Karpas-422 (cell line): Measurements from ENCODE around the gene CYB5R4. TPM values are rescaled to one million over a fixed set of nuclear protein-coding genes. Genes with fewer than 3 reads are reported as not detected.
"Not testable (repeated sequence)": the region's sequence is repeated elsewhere in the genome, so short reads cannot be mapped to it uniquely, and the experiment has no call there.

Source experiments
- DNase-seq: peaks from one replicate; pipeline ENCODE4 v3.0.0-alpha.2; 2015
- H2AFZ ChIP-seq: fragments of 200-600 bp; sonication (generic); 2 replicates; pipeline ENCODE4 v1.6.1; 2014; ENCODE audit warnings: antibody characterized with exemption, low read length, mixed read lengths
- H3K27ac ChIP-seq: fragments of 200-600 bp; sonication (generic); 2 replicates; pipeline ENCODE4 v1.5.1; 2014; ENCODE audit warnings: mild to moderate bottlenecking, low read length, moderate library complexity
- H3K27me3 ChIP-seq: fragments of 200-600 bp; sonication (generic); 2 replicates; pipeline ENCODE4 v1.6.1; 2014; ENCODE audit warnings: low read length, mixed read lengths
- H3K36me3 ChIP-seq: fragments of 200-600 bp; sonication (generic); 2 replicates; pipeline ENCODE4 v1.6.1; 2014; ENCODE audit warnings: low read length, mixed read lengths; ENCODE audit not compliant: insufficient read depth
- H3K4me1 ChIP-seq: fragments of 200-600 bp; sonication (generic); 2 replicates; pipeline ENCODE4 v1.6.1; 2014; ENCODE audit warnings: mild to moderate bottlenecking, low read length, mixed read lengths
- H3K4me2 ChIP-seq: fragments of 200-600 bp; sonication (generic); 2 replicates; pipeline ENCODE4 v1.6.1; 2014; ENCODE audit warnings: low read length, low read depth, mild to moderate bottlenecking; ENCODE audit not compliant: poor library complexity, severe bottlenecking
- H3K4me3 ChIP-seq: fragments of 200-600 bp; sonication (generic); 2 replicates; pipeline ENCODE4 v1.5.1; 2014; ENCODE audit warnings: mild to moderate bottlenecking, antibody characterized with exemption, low read length, mixed read lengths
- H3K79me2 ChIP-seq: fragments of 200-600 bp; sonication (generic); 2 replicates; pipeline ENCODE4 v1.6.1; 2014; ENCODE audit warnings: mild to moderate bottlenecking, low read length, mixed read lengths
- H3K9ac ChIP-seq: fragments of 200-600 bp; sonication (generic); 2 replicates; pipeline ENCODE4 v1.6.0; 2014; ENCODE audit warnings: low read length
- H3K9me2 ChIP-seq: fragments of 200-600 bp; sonication (generic), shearing (Covaris generic); replicated peaks from 2 replicates; pipeline ENCODE4 v1.6.0; 2014; ENCODE audit warnings: mild to moderate bottlenecking, low read length, moderate library complexity; ENCODE audit not compliant: insufficient read depth
- H3K9me3 ChIP-seq: fragments of 300-700, 200-600 bp; sonication (generic); 2 replicates; pipeline ENCODE4 v1.6.1; 2014; ENCODE audit warnings: low read length, mixed read lengths
- H4K20me1 ChIP-seq: fragments of 200-600 bp; sonication (generic); 2 replicates; pipeline ENCODE4 v1.6.1; 2014; ENCODE audit warnings: mild to moderate bottlenecking, antibody characterized with exemption, low read length, low read depth; ENCODE audit not compliant: insufficient read depth
- total RNA-seq: library from RNA; depleted of rRNA; stranded (reverse); fragments of >200 nt; shearing (Covaris generic); gene quantifications from 2 replicates; pipeline ENCODE4 v1.2.3, GENCODE V29; 2014; ENCODE audit warnings: low replicate concordance

The CYB5R4 gene
- total RNA-seq, 1 experiment from 2014 or later, result 37.0 TPM

DNA sequence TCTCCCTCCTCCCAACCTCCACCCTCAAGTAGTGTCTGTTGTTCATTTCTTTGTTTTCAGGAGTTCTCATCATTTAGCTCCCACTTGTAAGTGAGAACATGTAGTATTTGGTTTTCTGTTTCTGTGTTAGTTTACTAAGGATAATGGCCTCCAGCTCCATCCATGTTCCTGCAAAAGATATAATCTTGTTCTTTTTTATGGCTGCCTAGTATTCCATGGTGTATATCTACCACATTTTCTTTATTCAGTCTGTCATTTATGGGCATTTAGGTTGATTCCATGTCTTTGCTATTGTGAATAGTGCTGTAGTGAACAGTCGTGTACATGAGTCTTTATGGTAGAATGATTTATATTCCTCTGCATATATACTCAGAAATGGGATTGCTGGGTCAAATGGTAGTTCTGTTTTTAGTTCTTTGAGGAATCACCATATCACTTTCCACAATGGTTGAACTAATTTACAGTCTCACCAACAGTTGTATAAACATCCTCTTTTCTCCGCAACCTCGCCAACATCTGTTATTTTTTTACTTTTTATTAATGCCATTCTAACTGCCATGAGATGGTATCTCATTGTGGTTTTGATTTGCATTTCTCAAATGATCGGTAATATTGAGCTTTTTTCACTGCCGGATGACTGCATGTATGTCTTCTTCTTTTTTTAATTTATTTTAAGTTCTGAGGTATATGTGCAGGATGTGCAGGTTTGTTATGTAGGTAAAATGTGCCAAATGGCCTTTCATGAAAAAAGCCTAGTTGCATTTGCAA, 48.3 kb downstream of the CYB5R4 start:
- DNase-seq, H3K9me2 ChIP-seq, H4K20me1 ChIP-seq, H3K4me1 ChIP-seq, H3K9ac ChIP-seq, H3K4me2 ChIP-seq, H3K27me3 ChIP-seq, H3K36me3 ChIP-seq, H2AFZ ChIP-seq, H3K27ac ChIP-seq, H3K4me3 ChIP-seq: not testable (repeated sequence)
- Histone ChIP-seq H3K9me3 (peaks cover 16% of the 10 kb centered on the region), H3K79me2 (peaks cover 95% of the 10 kb centered on the region)

DNA sequence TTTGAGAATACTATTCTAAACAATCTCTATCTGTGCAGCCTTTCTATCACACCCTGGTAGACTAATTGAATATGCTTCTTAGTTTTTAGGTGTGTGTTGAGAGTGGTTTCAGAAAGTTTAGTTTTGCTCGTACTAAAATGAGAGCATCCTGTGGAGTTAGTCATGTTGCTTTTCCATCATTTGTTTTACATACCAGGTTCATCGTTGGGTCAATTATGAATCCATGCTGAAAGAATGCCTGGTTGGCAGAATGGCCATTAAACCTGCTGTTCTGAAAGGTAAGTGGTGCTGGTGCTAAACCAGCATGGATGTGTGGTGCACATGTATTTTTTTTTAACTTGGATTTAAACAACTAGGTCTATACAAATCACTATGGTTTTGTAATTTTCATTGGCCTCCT, 49.3 kb downstream of the CYB5R4 start:
- Histone ChIP-seq H3K4me2 (no peak overlapping the region), H3K4me3 (no peak overlapping the region), H3K4me1 (peaks cover 3% of the 10 kb centered on the region; the same call in 1 of the 2 replicates), H3K9me3 (peaks cover 7% of the 10 kb centered on the region; the same call in 1 of the 2 replicates), H3K27ac (no peak overlapping the region), H3K36me3 (no peaks in the 10 kb centered on the region), H3K9ac (no peak overlapping the region), H3K27me3 (no peaks in the 10 kb centered on the region), H3K79me2 (peaks cover 95% of the 10 kb centered on the region), H2AFZ (no peak overlapping the region), H3K9me2 (no peaks in the 10 kb centered on the region), H4K20me1 (no peaks in the 10 kb centered on the region)
- no peak for DNase-seq

DNA sequence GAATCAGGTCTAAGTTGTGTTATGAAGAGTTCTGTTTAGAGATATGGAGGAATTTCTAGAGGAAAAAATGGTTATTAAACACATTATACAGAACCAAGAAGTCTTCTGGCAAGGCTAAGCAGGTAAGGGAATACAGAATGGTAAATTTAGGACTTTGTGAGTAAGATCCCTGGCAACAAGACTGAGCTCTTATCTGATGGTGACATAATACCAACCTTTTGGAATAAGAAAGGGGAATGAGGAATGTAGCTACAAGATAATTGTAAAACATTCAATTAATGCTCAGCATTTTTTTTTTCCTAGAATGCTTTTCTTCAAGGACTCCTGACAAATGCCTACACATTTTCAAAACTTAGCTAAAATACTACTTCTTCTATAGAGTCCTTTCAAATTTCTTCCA, 51.8 kb downstream of the CYB5R4 start:
- no peak overlapping the region for H3K4me3 ChIP-seq
- no peak for DNase-seq
- H3K79me2 ChIP-seq, result peaks cover 87% of the 10 kb centered on the region
- H3K9ac ChIP-seq, result no peak overlapping the region
- H3K27ac ChIP-seq, result no peak overlapping the region
- H3K27me3 ChIP-seq, result no peaks in the 10 kb centered on the region
- no peak overlapping the region for H3K4me2 ChIP-seq
- H3K9me2 ChIP-seq, result no peaks in the 10 kb centered on the region
- H3K36me3 ChIP-seq, result no peaks in the 10 kb centered on the region
- H3K9me3 ChIP-seq, result no peaks in the 10 kb centered on the region
- peaks cover 18% of the 10 kb centered on the region for H3K4me1 ChIP-seq
- no peak overlapping the region for H2AFZ ChIP-seq
- H4K20me1 ChIP-seq, result no peaks in the 10 kb centered on the region

DNA sequence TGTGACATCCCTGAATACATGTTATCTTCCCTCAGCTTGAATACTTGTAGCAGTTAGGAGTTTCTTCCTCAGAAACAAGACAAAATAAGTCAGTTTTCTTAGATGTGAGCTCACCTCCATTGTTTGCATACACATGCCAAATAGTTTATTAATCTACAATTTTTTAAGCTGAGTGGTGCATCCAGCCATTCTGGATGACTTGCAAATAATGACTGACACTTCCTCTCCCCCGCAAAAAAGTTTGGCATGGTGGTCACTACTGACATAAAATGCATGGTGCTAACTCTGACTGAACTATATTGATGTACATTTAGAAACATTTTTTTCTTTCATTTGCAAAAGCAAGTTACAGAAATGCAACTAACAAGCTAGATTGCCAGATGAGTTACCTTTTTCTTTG, 55.5 kb downstream of the CYB5R4 start:
- no peaks in the 10 kb centered on the region for H3K9me3 ChIP-seq
- DNase-seq, result no peak
- no peaks in the 10 kb centered on the region for H4K20me1 ChIP-seq
- H3K4me3 ChIP-seq, result no peak overlapping the region
- peaks cover 16% of the 10 kb centered on the region for H3K4me1 ChIP-seq
- H3K27ac ChIP-seq, result no peak overlapping the region
- H2AFZ ChIP-seq, result no peak overlapping the region
- no peaks in the 10 kb centered on the region for H3K27me3 ChIP-seq
- H3K4me2 ChIP-seq, result no peak overlapping the region
- H3K79me2 ChIP-seq, result peaks cover 75% of the 10 kb centered on the region
- H3K36me3 ChIP-seq, result peaks cover 7% of the 10 kb centered on the region
- H3K9me2 ChIP-seq, result no peaks in the 10 kb centered on the region
- H3K9ac ChIP-seq, result no peak overlapping the region

DNA sequence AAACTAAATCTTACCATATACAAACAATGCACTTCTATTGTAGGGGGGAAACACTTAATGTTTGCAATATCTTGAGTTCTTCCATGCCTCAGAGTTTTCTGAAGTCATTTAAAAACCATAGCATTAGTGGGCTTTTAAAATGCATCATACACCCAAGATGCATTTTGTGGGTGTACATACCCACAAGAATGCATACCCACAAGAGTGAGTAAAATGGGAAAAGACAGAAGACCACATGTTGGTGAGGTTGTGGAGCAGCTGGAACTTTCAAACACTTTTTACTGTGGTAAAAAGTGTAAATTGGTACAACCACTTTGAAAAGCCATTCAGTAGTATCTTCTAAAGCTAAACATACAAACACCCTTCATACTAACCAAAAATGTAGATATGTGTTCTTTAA, 57.5 kb downstream of the CYB5R4 start:
- Histone ChIP-seq H2AFZ (no peak overlapping the region), H3K4me1 (peaks cover 16% of the 10 kb centered on the region), H3K9ac (no peak overlapping the region), H3K79me2 (peaks cover 67% of the 10 kb centered on the region), H3K27ac (no peak overlapping the region), H3K36me3 (peaks cover 7% of the 10 kb centered on the region), H3K4me3 (no peak overlapping the region), H3K9me3 (no peaks in the 10 kb centered on the region), H3K27me3 (no peaks in the 10 kb centered on the region), H3K9me2 (no peaks in the 10 kb centered on the region), H4K20me1 (no peaks in the 10 kb centered on the region), H3K4me2 (no peak overlapping the region)
- no peak for DNase-seq

DNA sequence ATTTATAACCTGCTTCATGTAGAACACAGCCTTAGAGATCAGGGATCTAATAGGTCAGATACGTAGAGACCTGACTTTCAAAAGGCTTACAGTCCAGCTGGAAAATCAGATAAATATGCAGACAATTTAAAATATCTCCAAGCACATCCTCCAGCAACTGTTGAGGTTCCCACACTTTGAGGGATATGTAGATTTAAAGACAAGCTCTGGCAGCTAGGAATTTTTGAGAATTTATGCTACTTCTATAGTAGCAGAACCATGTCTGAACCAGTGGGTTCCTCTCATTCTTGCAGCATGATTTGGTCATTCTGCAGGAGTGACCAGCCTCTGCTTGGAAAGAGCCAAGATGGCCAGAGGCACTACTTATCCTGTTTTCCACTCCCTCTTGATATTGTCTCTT, 60.5 kb downstream of the CYB5R4 start:
- H3K9me3 ChIP-seq, result no peaks in the 10 kb centered on the region
- no peak overlapping the region for H3K9ac ChIP-seq
- peaks cover 7% of the 10 kb centered on the region for H3K36me3 ChIP-seq
- H3K4me3 ChIP-seq, result no peak overlapping the region
- H3K4me2 ChIP-seq, result no peak overlapping the region
- no peaks in the 10 kb centered on the region for H4K20me1 ChIP-seq
- H3K9me2 ChIP-seq, result no peaks in the 10 kb centered on the region
- H3K79me2 ChIP-seq, result peaks cover 43% of the 10 kb centered on the region
- DNase-seq, result no peak
- H3K27me3 ChIP-seq, result no peaks in the 10 kb centered on the region
- no peak overlapping the region for H2AFZ ChIP-seq
- H3K27ac ChIP-seq, result no peak overlapping the region
- H3K4me1 ChIP-seq, result peaks cover 14% of the 10 kb centered on the region

DNA sequence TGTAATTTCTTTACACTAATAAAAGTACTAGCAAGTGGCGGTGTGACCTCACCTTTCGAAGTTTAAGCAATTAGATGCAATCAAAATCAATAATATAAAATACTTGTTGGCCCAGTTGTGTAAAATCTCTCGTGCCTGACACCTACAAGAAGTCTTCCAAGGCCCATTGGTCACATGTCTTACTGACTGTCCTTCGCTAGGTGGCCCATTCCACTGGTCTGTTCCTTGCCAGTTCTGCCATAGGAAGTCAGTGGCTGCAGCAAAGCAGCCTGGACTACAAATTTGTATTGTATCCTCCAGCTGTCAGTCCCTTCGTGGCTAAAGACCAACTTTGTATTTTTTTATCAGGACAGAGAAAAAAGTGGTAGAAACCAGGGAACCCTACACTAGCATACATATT, 61.8 kb downstream of the CYB5R4 start:
- Histone ChIP-seq H3K4me3 (no peak overlapping the region), H4K20me1 (no peaks in the 10 kb centered on the region), H3K4me1 (peaks cover under 1% of the 10 kb centered on the region; the same call in 1 of the 2 replicates), H3K79me2 (peaks cover 32% of the 10 kb centered on the region), H3K27me3 (no peaks in the 10 kb centered on the region), H3K4me2 (no peak overlapping the region), H3K27ac (no peak overlapping the region), H3K9me3 (no peaks in the 10 kb centered on the region), H2AFZ (no peak overlapping the region), H3K9ac (no peak overlapping the region), H3K9me2 (no peaks in the 10 kb centered on the region), H3K36me3 (peaks cover 13% of the 10 kb centered on the region)
- DNase-seq, result no peak

DNA sequence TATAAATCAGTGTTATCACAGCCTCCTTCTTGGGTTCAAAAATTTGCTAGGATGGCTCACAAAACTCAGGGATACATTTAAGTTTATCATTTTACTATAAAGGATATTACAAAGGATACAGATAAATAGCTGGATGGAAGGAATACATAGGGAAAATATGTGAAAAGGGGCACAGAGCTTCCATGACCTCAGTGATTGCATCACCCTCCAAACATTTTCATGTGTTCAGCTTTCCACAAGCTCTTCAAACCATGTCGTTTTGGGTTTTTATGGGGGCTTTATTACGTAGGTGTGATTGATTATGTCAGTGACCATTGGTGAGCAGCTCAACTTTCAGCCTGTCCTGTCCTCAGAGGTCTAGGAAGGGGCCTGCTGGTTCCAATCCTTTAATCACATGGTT, 68.0 kb downstream of the CYB5R4 start:
- Histone ChIP-seq H3K27me3 (no peaks in the 10 kb centered on the region), H3K4me2 (no peak overlapping the region), H3K4me3 (no peak overlapping the region), H3K27ac (no peak overlapping the region), H4K20me1 (no peaks in the 10 kb centered on the region), H3K79me2 (peaks cover 7% of the 10 kb centered on the region), H3K4me1 (no peaks in the 10 kb centered on the region), H2AFZ (no peak overlapping the region), H3K9me3 (no peaks in the 10 kb centered on the region), H3K9me2 (no peaks in the 10 kb centered on the region), H3K9ac (no peak overlapping the region), H3K36me3 (peaks cover 21% of the 10 kb centered on the region)
- DNase-seq, result no peak
